HL-60/S4 treated with retinoic acid at 250 ng/mL for 4 days and 3 days (cell line): Measurements from ENCODE around the gene TNFRSF1B.

Experiments used
- in situ Hi-C: fragments of 300-500 bp; cut with MboI; formaldehyde crosslinking; loops from 2 replicates; pipeline ENCODE4 v1.7.0; 2022; ENCODE audit warnings: low sequenced_read_pairs

TNFRSF1B gene

DNA sequence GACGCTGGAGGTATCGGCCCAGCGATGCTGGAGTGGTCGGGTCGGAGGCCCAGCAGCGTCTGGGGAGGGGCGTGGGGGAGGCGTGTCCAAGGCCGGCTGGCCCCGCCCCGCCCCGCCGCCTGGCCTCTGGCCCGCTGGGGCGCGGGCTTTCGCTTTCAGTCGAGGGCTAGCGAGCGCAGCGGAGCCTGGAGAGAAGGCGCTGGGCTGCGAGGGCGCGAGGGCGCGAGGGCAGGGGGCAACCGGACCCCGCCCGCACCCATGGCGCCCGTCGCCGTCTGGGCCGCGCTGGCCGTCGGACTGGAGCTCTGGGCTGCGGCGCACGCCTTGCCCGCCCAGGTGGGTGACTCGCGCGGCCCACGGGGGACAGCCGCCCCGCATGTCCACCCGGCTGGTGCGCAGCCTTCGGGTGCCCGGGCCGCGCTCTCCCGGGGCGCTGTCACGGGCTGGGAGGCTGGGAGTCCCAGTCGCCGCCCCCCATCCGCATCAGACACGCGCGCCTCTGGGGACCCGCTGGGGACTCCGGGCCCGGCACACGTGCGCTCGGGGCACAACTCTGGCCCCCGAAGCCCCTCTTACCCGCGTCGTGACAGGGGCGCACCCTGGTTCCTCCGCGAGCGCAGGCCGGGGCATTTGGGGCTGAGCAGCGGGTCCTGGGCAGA is at the start of gene TNFRSF1B:
Gene TNFRSF1B (plus strand): TSS at position 158 of the 659 bp plus-strand sequence. CDS start 101 bp downstream, at position 259.
- in situ Hi-C loops = no loop called here

DNA sequence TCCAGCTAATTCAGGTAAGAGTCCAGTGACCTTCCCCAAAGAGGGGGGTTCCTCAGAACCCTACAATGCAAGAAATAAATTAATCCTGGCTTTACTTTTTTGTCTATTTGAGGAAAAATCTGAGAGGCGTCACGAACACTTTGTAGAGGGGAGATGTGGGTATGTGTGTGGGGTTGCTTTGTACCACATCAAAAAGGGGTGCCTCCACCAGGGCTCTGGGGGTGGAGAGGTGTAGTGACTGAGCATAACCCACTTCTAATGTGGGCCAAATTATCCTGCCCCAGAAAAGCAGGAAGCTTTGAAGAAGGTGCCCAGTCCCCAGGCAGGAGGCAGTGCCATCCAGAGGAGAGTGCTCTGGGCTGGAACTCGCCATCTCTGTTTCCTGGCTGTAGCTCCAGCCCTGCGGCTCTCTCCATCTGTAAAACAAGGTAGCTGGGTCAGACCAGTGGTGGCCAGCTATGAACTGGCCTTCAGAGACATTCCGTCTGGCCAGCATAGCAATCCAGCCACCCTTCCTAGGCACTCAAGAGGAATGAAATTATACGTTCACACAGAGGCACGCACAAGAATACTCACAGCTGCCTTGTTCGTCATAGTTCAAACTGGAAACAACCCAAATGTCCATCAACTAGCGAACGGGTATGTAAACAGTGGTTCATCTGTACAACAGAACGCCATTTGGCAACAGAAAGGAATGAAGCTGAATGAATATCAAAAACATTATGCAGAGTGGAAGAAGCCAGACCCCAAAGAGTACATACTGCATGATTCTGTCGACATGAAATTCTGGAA is 45.4 kb upstream of the TNFRSF1B start:
- in situ Hi-C loops = loop anchor here (25.0 kb wide), 1 partner anchor 541 kb away; no protein-coding TSS in a partner anchor

DNA sequence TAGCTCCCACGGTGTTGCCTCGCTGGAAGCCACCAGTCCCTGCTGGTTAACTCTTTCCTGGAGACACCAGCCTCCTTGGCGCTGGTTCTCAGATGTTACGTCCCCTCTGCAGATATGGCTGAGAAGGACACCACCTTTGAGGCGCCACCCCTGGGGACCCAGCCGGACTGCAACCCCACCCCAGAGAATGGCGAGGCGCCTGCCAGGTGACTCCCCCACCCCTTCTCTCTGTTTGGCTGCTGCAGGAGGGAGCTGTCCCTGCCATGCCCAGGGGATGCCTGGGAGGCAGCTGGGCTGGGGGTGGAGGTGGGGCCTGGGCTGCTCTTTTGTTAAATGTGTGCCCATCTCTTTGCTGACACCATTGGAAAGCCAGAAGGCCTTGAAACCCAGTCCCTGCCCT is 43.6 kb upstream of the TNFRSF1B start:
- in situ Hi-C loops = loop anchor here (25.0 kb wide), 1 partner anchor 539 kb away; no protein-coding TSS in a partner anchor

DNA sequence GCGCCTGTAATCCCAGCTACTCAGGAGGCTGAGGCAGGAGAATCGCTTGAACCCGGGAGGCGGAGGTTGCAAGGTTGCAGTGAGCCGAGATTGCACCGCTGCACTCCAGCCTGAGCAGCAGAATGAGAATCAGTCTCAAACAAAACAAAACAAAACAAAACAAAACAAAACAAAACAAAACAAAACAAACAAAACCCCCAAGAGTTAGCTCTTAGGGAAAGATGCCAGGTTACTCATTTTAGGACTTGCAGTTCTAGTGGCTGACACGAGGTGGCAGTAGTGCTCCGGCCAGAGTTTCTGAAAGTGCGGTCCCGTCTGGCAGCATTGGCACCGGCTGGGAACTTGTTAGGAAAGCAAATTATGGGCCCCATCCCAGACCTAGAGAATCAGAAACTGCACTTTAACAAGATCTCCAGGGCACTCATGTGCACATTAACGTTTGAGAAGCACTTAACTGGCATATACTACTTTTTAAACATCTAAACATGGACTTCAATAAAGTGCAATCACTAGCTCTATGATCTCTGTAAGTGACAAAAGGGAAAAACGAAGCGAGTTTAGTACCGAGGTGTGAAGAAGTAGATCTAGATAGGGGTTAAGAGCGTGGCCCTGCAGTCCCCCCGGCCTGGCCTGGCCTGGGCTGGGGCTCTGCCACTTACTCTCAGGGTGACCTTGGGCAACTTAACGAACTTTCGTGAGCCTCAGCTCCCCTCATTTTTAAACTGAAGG is 41.9 kb upstream of the TNFRSF1B start:
- in situ Hi-C loops = loop anchor here (5.0 to 25.0 kb wide), 2 partner anchors 82 to 537 kb away; no protein-coding TSS in a partner anchor

DNA sequence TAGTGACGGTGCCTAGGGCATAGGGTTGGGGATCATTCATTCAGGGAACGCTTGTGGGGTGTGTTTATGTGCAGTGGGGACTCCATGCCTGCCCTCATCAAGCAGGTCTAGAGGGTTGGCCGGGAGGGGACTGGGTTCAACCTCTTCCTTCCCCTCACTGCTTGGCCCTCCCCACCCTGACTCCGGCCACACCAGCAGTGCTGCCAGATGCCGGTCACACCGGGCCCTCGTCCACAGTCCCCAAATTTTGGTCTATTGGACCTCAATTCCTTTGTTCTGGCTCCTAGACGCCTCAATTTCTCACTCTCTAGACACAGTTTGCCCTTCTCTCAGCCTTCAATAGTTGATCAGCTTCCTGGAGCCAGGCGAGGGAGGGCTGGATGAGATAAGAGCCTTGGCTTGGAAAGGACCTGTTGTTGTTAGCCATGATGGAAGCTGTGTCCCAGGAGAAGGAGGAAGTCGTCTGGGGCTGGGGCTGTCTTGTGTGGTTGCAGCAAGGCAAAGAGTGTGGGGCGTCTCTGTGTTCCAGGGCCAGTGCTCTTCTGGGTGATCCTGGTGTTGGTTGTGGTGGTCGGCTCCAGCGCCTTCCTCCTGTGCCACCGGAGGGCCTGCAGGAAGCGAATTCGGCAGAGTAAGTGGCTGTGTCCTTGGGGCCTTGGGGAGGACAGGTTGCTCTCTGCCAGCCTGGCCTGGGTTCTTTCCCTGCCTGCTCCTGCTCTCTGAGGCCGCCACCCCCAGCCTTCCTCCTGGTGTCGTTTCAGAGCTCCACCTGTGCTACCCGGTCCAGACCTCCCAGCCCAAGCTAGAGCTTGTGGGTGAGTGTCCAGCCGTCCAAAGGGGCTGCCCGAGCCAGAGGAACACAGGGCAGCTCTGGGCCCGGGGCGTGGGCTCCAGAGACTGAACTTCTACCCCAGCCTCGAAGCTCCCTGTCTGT is 41.1 kb upstream of the TNFRSF1B start:
- in situ Hi-C loops = loop anchor here (5.0 kb wide), 1 partner anchor 82 kb away; no protein-coding TSS in a partner anchor

DNA sequence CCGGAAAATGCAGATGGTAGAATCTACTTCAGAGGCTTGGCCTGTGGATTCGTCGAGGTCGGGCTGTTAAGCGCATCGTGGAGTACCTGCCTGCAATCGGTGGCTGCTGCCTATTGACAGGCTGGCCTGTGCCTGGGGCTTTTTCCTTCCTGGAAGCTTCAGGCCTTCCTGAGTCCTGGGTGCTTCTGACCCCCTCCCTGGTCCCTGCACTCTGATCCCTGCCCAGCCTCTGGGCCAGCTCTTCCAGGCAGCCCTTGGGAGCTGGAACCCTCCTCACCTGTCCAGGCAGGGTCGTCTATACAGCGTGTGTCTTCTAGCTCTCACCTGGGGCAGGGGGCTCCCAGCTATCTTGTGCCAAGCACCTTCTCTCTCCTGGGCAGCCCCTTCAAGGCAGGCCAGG is 40.0 kb upstream of the TNFRSF1B start:
- in situ Hi-C loops = loop anchor here (5.0 kb wide), 1 partner anchor 81 kb away; no protein-coding TSS in a partner anchor

DNA sequence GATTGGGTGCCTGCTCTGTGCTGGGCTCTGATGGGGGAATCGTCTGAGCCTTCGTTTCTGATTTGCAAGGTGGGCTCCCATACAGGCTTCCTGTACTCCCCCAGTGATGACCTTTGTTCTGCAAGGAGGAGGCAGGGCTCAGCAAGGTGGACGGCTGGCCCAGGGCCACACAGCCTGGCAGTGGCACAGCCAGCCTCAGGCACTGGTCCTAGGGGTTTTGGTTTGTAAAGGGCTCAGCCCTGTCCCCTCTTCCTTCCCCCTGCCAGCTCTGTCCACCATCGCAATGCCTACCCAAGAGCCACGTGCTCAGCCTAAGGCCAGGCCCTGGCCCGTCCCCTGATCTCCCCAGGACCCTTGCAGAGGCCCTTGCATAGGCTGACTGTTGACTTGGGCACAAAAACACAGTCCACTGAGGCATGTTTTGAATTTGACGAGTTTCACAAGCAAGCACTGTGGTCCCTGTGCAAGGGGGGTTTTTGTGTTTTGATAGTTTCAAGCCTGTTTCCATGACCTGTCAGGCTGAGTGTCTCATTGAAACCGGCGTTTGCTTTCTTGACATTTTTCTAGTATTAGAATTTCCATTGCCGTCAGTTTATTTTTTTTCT is 39.5 kb upstream of the TNFRSF1B start:
- in situ Hi-C loops = loop anchor here (5.0 kb wide), 1 partner anchor 80 kb away; no protein-coding TSS in a partner anchor

DNA sequence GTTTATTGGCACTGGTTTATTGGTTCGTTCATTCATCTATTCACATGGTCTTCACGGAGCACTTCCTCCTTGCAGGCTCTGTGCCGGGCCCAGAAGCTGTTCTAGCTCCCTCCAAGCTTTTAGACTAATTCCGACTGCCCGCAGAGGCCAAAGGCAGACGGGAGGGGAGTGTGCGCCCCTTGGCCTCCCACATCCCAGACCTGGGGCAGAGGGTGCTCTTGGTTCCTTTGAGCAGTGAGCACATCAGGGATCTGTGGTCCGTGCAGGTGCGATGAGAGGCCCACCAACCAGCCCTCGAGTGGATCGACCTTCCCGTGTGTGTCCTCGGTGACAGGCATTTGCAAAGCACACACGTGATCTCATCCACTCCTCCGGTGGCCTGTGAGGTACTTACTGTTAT is 38.7 kb upstream of the TNFRSF1B start:
- in situ Hi-C loops = loop anchor here (5.0 kb wide), 1 partner anchor 79 kb away; no protein-coding TSS in a partner anchor

DNA sequence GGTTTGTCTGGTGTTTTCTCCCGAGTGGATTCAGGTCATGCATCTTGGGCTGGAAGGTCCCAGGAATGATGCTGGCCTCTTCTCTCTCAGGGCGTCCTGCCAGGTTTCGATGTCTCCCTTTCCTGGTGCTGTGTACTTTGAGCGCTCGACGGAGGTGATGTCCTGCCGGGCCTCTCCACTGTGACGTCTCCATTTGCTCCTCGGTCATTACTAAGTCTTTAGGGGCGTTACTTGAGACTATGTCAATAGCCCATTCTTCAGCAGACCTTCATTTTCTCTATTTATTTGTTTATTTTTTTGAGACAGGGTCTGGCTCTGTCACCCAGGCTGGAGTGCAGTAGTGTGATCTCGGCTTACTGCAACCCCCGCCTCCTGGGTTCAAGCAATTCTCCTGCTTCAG is 37.2 kb upstream of the TNFRSF1B start:
- in situ Hi-C loops = loop anchor here (5.0 kb wide), 1 partner anchor 78 kb away; no protein-coding TSS in a partner anchor

DNA sequence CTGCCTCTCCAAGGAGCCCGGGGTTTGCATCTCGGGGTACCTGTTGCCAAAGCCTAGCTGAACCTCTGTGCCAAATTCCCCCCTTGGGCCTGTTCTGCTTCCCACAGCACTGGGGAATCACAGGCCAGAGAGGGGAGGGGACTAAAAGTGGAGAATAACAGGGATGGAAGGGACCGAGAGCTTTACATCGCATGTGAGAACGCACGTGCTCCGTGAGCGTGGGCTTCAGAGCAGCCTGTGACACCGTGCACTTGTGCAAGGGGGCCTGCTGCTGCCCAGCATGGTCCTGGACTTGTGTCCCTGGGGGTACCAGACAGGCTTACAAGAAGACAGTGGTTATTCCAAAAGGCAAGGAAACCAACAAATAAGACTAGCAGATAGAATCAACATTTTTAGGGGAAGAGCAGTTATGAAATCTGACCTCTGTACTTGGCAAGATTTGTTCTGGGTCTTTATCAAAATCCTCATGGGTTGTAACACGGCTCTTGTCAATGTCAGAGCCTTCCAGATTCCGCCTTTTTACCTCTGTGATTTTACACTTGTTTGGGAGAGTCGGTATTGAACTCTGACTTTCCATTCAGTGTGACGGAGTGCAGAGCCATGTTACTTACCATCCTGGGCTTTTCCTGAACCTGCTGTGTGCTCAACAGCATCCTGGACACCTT is 36.2 kb upstream of the TNFRSF1B start:
- in situ Hi-C loops = no loop called here

DNA sequence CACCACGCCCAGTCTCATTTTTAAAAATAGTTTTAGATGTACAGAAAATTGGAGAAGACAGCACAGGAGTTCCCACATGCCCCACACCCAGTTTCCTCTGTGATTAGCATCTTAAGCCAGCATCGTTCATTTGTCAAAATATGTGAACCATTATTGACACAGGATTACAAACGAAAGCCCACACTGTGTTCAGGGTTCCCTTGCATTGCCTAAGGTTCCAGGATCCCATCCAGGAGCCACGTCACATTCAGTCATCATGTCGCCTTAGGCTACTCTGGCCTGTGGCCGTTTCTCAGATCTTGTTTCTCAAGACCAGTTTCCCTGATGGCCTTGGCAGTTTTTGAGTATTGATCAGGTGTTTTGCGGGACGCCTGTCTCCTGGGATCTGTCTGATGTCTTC is 34.7 kb upstream of the TNFRSF1B start:
- in situ Hi-C loops = no loop called here

DNA sequence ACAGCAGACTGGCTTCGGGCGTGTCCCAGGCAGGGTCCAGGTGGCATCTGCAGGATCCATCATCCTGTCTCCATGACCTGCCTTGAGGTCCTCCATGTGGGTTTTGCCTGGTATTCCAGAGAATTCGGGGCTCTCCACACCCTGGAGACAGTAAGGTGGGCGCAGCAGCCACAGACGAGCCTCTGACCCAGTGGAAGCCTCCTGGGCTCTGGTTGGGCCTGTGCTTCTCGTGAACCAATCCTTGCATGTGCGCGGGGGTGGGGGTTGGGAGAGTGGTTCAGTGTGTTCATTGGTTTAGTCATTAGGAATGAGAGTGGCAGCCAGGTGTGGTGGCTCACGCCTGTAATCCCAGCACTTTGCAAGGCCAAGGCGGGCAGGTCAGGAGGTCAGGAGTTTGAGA is 32.1 kb upstream of the TNFRSF1B start:
- in situ Hi-C loops = no loop called here

DNA sequence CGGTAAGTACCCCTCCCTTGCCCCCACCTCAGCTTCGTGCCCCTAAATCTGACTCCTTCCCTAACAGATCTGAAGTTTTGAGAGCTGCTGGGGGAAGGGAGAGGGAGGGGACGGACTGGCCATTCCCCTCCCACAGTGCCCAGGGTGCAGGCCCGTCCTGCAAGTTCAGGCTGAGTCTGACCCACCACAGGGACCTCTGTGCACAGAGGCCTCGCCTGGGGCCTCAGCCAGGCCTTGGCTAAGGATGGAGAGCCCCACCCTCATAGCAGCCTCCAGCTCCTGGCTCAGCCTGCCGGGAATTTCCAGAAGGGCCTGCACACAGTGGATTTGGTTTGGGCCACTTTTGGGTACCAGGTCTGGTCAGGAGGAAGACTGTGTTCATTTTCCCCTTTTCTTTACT is 31.2 kb upstream of the TNFRSF1B start:
- in situ Hi-C loops = no loop called here

DNA sequence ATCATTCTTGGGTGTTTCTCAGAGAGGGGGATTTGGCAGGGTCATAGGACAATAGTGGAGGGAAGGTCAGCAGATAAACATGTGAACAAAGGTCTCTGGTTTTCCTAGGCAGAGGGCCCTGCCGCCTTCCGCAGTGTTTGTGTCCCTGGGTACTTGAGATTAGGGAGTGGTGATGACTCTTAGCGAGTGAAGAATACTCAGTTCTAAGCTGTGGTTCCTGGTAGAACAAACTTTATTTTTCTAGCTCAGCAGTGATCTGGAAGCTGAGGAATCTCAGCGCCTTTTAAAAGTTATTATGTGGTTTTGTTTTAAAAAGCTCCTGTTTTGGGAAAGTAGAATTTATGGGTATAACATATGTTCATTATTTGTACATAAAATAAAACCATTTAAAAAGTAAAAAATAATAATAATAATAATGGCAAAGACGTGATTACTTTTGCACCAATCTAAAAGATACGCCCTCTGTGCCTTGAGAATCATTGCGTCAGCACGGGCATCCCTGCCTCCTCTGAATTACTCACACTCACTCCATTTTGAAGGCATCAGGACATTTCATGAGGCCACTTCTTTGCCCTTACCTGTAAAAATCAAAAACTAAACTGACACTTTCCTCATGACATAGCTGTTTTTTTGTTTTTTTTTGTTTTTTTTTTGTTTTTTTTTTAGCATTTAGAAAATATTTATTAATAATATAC is 29.7 kb upstream of the TNFRSF1B start:
- in situ Hi-C loops = no loop called here

DNA sequence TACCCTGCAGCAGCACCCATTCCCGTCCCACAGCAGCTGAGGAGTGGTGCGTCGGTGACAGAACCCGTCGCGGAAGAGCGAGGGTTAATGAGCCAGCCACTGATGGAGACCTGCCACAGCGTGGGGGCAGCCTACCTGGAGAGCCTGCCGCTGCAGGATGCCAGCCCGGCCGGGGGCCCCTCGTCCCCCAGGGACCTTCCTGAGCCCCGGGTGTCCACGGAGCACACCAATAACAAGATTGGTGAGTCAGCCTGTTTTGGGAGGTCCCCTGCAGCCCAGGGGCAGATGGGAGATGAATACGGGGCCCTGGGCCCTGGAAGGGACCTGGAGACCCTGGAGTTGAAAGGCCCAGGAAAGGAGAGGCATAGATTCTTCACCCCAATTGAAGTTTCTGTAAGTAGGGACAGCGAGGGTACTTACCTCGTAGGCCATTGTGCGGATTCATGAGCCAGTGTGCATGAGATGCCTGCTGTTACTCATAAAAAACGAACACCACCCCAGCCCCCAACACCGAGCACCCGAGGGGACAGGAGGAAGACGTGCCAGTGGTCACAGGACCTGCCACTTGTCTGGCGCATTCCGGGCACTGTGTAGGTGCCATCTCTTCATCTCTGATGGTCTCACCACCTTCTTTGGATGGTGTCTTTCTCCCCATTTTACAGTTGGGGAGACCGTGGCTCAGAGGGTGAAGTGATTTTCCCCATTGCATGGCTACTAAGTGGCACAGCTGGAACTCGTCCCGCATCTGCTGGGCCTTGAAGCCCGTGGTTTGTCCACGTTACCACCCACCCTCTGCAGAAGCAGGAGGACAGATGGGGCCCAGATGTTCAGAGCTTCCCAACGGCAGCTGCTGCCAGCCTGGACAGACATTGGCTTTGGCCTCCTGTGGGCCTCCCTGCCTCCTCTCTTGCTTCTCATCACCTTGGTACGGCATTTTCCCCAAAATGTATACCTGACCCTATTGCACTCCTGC is 28.3 kb upstream of the TNFRSF1B start:
- in situ Hi-C loops = no loop called here

DNA sequence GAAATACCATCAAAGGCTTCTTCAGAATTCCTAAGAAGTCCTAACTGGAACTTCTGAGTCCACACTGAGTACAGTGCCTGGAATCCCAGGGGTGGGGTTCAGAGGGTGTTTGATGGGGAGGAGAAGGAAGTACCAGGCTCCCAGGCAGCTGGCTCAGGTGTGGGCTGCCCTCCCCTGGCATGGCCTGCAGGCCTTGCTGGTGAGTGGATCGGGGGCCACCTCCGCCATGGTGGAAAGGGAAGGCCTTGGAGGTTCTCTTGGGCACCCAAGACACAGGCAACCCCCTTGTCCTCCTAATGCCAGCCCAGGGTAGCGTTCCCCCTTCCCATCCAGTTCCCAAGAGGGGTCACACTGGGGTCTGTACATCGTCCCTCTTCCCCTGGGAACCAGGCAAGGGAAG is 26.8 kb upstream of the TNFRSF1B start:
- in situ Hi-C loops = no loop called here

DNA sequence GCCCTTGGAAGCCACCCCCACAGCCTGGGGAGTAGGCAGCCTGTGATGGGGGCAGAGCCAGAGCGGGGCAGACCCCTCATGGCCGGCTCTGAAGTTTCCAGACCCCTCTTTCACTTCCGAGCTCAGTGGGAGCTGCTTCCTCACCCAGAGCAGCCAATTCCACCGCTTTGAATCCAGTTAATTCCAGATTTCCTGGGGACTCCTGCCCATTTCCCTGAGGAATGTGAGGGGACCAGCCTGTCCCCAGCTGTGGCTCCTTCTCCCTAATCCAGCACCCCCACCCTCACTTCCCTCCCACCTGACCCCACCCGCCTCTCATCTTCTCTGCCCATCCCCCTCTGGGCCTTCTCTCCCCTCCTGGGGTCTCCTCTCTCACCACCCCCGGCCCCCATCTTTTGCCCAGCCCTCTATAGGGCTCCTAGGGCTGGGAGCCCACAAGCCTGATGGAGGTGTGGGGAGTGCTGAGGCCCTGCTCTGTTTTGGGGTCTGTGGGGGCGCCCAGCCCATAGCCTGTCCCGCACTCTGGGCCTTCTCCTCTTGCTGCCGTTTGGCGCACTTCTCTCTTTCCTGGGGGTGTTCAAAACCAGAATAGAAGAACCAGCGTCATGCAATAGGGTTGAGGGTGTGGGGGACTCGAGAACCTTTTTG is 26.2 kb upstream of the TNFRSF1B start:
- in situ Hi-C loops = no loop called here
